GM12865 (cell line): ENCODE data around the gene ZFP64.

ENCODE experiments used
- DNase-seq: peaks from one replicate; pipeline ENCODE4 v3.0.0; 2010; ENCODE audit warnings: low read depth
- H3K4me3 ChIP-seq: 2 replicates; pipeline ENCODE4 v1.5.1; 2011; ENCODE audit warnings: mild to moderate bottlenecking, low read depth, low read length, control low read depth
- TF ChIP-seq, protein P1 (sequence below): IDR thresholded peaks from 2 replicates; pipeline ENCODE4 v1.5.1; 2011; ENCODE audit warnings: low read length, control low read depth, low read depth, inconsistent platforms; ENCODE audit not compliant: insufficient read depth; ENCODE audit errors: missing control alignments

The ZFP64 gene

DNA sequence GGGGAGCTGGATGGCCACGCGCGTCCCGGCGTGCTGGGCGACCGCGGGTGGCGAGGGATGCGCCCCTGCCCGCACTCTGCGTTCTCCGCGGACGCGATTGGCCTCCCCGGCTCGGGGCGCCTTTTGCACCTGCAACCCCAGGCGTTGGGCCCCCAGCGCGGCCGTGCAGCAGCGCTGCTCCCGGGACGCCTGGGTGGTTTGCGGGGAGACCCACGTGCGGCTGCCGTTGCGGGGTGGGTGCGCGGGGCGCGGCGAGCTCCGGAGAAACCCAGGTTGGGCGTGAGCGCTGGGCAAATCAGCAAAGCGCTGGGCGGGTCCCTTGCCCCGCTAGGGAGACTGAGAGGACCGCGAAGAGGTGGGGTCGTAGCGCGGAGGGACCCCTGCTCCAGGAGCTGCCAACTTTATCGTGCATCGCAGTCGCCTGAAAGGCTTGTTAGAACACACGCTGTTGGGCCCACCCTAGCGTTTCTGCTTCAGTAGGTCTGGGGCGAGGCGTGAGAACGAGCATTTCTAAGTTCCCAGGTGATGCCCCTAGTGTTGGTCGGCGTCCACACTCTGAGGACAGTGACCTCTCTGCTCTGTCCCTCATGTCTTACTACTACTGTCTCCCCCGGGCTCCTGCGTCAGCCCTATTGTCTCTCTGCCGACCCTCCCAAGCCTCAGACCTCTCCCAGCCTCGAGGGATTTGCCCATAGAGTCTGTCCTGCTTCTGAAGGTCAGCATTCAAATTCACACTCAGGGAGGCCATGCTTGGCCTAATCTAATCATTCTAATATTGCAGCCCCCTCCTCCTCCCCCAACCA is 538 bp upstream of the ZFP64 start:
- DNase-seq, result peak; percentile 82
- peak overlapping the region; percentile 94 for H3K4me3 ChIP-seq
- TF ChIP-seq, protein P1, sequence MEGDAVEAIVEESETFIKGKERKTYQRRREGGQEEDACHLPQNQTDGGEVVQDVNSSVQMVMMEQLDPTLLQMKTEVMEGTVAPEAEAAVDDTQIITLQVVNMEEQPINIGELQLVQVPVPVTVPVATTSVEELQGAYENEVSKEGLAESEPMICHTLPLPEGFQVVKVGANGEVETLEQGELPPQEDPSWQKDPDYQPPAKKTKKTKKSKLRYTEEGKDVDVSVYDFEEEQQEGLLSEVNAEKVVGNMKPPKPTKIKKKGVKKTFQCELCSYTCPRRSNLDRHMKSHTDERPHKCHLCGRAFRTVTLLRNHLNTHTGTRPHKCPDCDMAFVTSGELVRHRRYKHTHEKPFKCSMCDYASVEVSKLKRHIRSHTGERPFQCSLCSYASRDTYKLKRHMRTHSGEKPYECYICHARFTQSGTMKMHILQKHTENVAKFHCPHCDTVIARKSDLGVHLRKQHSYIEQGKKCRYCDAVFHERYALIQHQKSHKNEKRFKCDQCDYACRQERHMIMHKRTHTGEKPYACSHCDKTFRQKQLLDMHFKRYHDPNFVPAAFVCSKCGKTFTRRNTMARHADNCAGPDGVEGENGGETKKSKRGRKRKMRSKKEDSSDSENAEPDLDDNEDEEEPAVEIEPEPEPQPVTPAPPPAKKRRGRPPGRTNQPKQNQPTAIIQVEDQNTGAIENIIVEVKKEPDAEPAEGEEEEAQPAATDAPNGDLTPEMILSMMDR, result peak; percentile 45

DNA sequence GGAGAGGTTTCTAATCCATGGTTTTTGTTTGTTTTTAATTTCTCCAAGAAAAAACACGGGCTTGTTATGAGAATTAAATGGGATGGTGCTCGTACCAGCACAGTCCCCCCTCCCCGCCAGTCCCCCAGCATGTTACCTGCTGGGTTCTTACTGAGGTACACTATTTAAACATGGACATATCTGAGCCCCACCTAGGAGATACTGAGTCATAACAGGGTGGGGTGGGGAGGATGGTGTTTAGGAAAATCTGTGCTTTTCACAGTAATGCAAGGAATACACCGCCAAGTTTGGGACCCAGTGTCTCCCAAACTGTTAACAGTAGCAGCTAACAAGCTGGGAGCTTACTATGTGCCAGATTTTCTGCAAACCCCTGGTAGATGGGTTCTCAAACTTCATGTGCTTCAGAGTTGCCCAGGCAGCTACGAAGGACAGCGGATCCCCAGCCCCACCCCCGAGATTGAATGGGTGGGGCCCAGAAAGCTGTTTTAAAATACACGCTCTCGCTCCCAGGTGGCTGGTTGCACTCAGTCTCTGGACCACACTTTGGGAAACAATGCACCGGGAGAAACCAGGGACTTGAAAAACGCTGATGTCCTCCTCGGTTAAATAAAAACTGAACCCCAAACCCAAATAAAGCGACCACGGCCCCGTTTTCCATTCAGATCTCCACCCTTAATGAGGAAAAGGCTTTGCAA is 995 bp downstream of the ZFP64 start:
- TF ChIP-seq, protein P1, result no peak
- peak overlapping the region; percentile 94 for H3K4me3 ChIP-seq
- peak; percentile 75 for DNase-seq

DNA sequence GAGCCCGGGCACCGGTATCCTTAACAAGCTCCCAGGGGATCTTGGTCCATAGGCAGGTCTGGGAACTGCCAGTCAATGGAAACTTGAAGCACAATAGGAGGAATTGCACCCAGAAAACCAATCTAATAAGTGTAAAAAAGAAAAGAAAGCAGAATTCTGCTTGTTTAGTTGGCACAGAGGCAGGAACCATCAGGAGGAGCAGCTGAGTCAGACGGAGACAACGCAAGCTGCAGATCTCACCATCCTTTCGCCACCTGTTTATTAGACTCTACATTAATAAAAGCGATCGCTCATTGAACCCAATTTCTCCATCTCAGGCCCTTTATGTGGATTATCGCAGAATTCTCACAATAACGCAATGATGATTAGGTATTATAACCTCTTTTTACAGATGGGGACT is 9.8 kb downstream of the ZFP64 start:
- TF ChIP-seq, protein P1, result no peak
- DNase-seq, result no peak

DNA sequence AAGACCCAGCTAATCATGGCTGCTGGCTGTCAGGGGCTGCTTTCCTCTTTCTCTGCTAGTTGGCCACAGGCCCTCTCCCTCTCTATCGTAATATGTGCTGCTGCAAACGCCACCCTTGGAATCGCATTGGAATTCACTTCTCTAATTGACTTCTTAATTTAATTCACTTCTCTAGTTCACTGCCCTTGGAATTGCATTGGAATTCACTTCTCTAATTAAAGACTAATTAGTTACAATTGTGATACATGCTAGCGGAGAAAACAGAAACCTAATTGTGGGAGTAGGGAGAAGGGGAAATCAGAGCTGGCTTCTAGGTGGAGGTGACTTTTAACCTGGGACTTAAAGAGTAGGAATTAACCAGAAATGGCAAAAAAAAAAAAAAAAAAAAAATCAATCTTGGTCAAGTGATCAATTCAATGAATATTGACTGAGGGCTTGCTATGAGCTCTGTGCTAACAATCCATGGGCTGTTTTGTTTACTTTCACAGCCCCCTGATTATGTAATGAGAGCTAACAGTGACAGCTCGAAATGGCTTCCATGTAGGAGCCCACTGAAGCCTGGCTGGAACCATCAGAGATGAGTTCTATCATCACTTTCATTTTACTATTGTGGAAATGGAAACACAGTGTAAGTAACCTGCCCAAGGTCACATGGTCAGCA is 11.3 kb downstream of the ZFP64 start:
- H3K4me3 ChIP-seq, result peak overlapping the region; percentile 33
- peak; percentile 41 for DNase-seq
- TF ChIP-seq, protein P1, result no peak

More for the DNA sequence above, 9.8 kb downstream of the ZFP64 start:
- H3K4me3 ChIP-seq, result no peak overlapping the region

DNA sequence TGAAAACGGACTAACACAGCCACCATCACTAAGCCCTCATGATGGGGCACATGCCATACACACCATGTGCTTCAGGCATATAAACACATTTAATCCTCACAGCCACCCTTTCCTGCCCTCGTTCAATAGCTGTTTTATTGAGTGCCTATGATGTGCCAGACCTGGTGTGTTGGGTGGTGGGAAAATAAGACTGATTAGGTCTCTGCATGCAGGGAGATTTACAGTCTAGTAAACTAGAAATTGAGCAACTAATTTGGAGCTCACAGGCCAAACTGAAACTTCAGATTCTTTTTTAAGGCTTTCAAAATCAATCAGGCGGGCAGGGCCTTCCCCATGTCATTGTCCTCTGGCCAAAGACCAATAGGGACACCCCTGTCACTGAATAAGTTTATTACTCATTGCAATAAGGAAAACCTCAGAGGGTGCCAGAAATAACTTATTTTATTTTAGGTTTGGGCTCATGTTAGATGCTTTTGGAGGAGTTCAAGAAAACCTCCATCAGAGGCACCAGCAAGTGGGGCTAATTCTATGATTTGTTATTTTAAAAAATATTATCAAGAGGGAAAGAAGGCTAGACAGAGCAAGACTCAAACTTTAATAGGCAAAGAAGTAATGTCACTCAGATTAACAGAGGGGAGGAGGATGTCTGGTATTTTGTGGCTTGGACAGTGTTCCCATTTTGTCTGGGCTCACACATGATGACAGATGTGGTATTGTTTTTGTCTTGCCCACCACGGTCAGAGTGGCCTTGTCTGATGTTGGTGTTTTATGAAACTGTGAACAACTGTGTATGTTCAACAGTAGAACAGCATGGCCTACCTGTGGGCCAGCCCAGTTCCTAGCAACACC is 12.0 kb downstream of the ZFP64 start:
- TF ChIP-seq, protein P1, result no peak
- peak; percentile 94 for DNase-seq
- peak overlapping the region; percentile 35 for H3K4me3 ChIP-seq

DNA sequence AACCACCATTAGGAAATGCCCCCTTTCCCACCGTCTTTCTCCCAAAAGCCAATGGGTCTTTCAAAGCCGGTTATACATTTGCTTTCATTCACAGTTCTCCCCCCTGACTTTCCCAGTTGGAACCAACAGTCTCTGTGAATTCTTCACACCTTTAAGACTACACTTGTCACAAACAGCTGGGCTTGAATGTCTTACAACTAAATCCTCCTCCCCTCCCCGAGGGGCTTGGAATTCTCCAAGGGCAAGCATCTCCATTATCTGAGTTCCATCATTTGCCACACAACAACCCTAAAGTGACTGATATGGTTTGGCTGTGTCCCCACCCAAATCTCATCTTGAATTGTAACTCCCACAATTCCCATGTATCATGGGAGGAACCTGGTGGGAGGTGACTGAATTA is 12.9 kb downstream of the ZFP64 start:
- no peak for DNase-seq
- no peak overlapping the region for H3K4me3 ChIP-seq
- TF ChIP-seq, protein P1, result no peak
